Caco-2 (cell line): Measurements from ENCODE around the gene KCNQ5. TPM values are rescaled to one million over a fixed set of nuclear protein-coding genes. Genes with fewer than 3 reads are reported as not detected.

ENCODE experiments used
- BruUV-seq: library from RNA; stranded (reverse); fragments of 400-500 nt; replicated peaks from 2 replicates; lab custom pipeline; 2021; lab: Mats Ljungman, UMichigan
- CTCF ChIA-PET: fragments of 300-600 bp; sonication (Branson Sonifier 250); formaldehyde crosslinking; loops from one replicate; lab custom pipeline; 2022; ENCODE audit warnings: antibody characterized with exemption; lab: Charles Lee
- POLR2A ChIA-PET: fragments of 300-600 bp; sonication (Branson Sonifier 250); formaldehyde crosslinking; loops from one replicate; lab custom pipeline; 2022; ENCODE audit warnings: antibody characterized with exemption; lab: Charles Lee
- DNase-seq, 2 experiments: peaks; one replicate each; pipeline versions ENCODE4 v3.0.0 to v3.0.0-alpha.2; 2020 to 2022
- H3K27me3 ChIP-seq: replicated peaks from 2 replicates; pipeline ENCODE4 v1.6.0; 2011; ENCODE audit warnings: low read length; ENCODE audit not compliant: control insufficient read depth, insufficient read depth
- H3K36me3 ChIP-seq: 2 replicates; pipeline ENCODE4 v1.5.1; 2011; ENCODE audit warnings: low read length; ENCODE audit not compliant: control insufficient read depth, insufficient read depth
- H3K4me1 ChIP-seq: fragments of 250-450 bp; sonication (Bioruptor Pico); 2 replicates; pipeline ENCODE4 v1.5.1; 2020; ENCODE audit warnings: mild to moderate bottlenecking
- H3K4me3 ChIP-seq: 2 replicates; pipeline ENCODE4 v1.5.1; 2011; ENCODE audit warnings: low read depth, mild to moderate bottlenecking, control low read depth, low read length
- H3K9me3 ChIP-seq: fragments of 250-450 bp; sonication (Bioruptor Pico); 2 replicates; pipeline ENCODE4 v1.5.1; 2020; ENCODE audit warnings: mild to moderate bottlenecking, moderate library complexity
- H3K27ac Mint-ChIP-seq: one replicate; pipeline ENCODE4 v1.8.0; 2022; ENCODE audit warnings: mixed read lengths; ENCODE audit not compliant: unreplicated experiment
- H3K27me3 Mint-ChIP-seq: one replicate; pipeline ENCODE4 v1.8.0; 2022; ENCODE audit warnings: mixed read lengths; ENCODE audit not compliant: insufficient read depth, unreplicated experiment
- H3K36me3 Mint-ChIP-seq: one replicate; pipeline ENCODE4 v1.8.0; 2022; ENCODE audit warnings: mild to moderate bottlenecking, mixed read lengths; ENCODE audit not compliant: insufficient read depth, unreplicated experiment
- H3K4me1 Mint-ChIP-seq: one replicate; pipeline ENCODE4 v1.8.0; 2022; ENCODE audit warnings: low read depth, mixed read lengths; ENCODE audit not compliant: unreplicated experiment
- H3K4me3 Mint-ChIP-seq: one replicate; pipeline ENCODE4 v1.8.0; 2022; ENCODE audit warnings: mild to moderate bottlenecking, moderate library complexity, mixed read lengths; ENCODE audit not compliant: unreplicated experiment
- H3K9me3 Mint-ChIP-seq: one replicate; pipeline ENCODE4 v1.8.0; 2022; ENCODE audit warnings: mixed read lengths; ENCODE audit not compliant: unreplicated experiment
- intact Hi-C: fragments of 100-400 bp; cut with micrococcal nuclease; formaldehyde crosslinking; loops from one replicate; pipeline ENCODE4 v1.10.0; 2022; ENCODE audit not compliant: unreplicated experiment
- total RNA-seq: library from RNA; stranded (reverse); gene quantifications from 2 replicates; pipeline ENCODE4 v1.2.3, GENCODE V29; 2022
- TF ChIP-seq, protein P1 (sequence below), 2 experiments: fragments of 200-600 bp in 1 of 2; IDR thresholded peaks; 1 replicate in 1 of 2; 2 replicates in 1 of 2; pipeline versions ENCODE4 v1.5.1 to v1.8.0; 2011 to 2022; ENCODE audit warnings: antibody characterized with exemption in 1 of 2, control low read depth in 1 of 2, inconsistent platforms in 1 of 2, low read depth in 1 of 2, low read length in 1 of 2, mild to moderate bottlenecking in 1 of 2, moderate library complexity in 1 of 2; ENCODE audit not compliant: insufficient read depth in 1 of 2, severe bottlenecking in 1 of 2, unreplicated experiment in 1 of 2

Gene KCNQ5
- total RNA-seq, 1 experiment from 2014 or later, result 0.20 TPM

- CTCF ChIA-PET, result no interaction called here
- H3K36me3 ChIP-seq, result no peaks in the 10 kb centered on the region
- Mint-ChIP-seq H3K9me3 (no peaks in the 10 kb centered on the region), H3K36me3 (no peaks in the 10 kb centered on the region), H3K27ac (no peak overlapping the region), H3K4me1 (no peaks in the 10 kb centered on the region), H3K4me3 (no peak overlapping the region), H3K27me3 (peaks cover 13% of the 10 kb centered on the region)
- H3K27me3 ChIP-seq, result no peaks in the 10 kb centered on the region
- no peaks in the 10 kb centered on the region for H3K9me3 ChIP-seq
- intact Hi-C loops, result no loop called here
- TF ChIP-seq, protein P1, sequence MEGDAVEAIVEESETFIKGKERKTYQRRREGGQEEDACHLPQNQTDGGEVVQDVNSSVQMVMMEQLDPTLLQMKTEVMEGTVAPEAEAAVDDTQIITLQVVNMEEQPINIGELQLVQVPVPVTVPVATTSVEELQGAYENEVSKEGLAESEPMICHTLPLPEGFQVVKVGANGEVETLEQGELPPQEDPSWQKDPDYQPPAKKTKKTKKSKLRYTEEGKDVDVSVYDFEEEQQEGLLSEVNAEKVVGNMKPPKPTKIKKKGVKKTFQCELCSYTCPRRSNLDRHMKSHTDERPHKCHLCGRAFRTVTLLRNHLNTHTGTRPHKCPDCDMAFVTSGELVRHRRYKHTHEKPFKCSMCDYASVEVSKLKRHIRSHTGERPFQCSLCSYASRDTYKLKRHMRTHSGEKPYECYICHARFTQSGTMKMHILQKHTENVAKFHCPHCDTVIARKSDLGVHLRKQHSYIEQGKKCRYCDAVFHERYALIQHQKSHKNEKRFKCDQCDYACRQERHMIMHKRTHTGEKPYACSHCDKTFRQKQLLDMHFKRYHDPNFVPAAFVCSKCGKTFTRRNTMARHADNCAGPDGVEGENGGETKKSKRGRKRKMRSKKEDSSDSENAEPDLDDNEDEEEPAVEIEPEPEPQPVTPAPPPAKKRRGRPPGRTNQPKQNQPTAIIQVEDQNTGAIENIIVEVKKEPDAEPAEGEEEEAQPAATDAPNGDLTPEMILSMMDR (IDR thresholded peaks at IDR 0.05; ENCODE audit: insufficient read depth in 1 of 2, low read depth in 1 of 2, low read length in 1 of 2, severe bottlenecking in 1 of 2, unreplicated experiment in 1 of 2), result no peak
- POLR2A ChIA-PET, result no interaction called here
- BruUV-seq, result no TSS peak
- DNase-seq, result no peak
- no peak overlapping the region for H3K4me3 ChIP-seq
- no peaks in the 10 kb centered on the region for H3K4me1 ChIP-seq
Observed at GRCh38 chr6:72712910-72713309, 91.0 kb downstream of the KCNQ5 start.

DNA sequence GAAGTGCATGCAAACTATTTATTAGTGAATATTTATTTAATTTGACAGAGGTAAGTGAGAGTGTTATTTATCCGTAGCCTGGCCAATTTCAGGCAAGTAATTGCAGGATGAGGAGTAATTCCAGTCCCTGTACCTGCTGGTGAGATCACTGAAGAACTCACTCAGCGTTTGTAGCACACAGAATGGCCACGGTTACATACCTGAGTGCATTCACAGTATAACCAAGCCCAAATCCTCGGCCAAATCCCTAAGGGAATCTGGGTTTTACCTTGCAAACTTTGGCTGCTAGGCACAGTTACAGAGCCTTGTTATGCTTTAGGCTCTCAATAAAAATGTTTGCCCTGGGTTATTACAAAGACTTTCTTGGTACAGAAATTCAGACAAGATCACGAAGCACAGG lies 93.3 kb downstream of the KCNQ5 start:
- Mint-ChIP-seq H3K4me1 (no peaks in the 10 kb centered on the region), H3K9me3 (no peaks in the 10 kb centered on the region), H3K27me3 (peaks cover 13% of the 10 kb centered on the region), H3K36me3 (no peaks in the 10 kb centered on the region), H3K4me3 (no peak overlapping the region), H3K27ac (no peak overlapping the region)
- Histone ChIP-seq H3K4me3 (no peak overlapping the region), H3K36me3 (no peaks in the 10 kb centered on the region), H3K9me3 (no peaks in the 10 kb centered on the region), H3K27me3 (no peaks in the 10 kb centered on the region), H3K4me1 (no peaks in the 10 kb centered on the region)
- ChIA-PET CTCF (no interaction called here), POLR2A (no interaction called here)
- no TSS peak for BruUV-seq
- TF ChIP-seq, protein P1 (IDR thresholded peaks at IDR 0.05; ENCODE audit: insufficient read depth in 1 of 2, low read depth in 1 of 2, low read length in 1 of 2, severe bottlenecking in 1 of 2, unreplicated experiment in 1 of 2), result no peak
- intact Hi-C loops, result no loop called here
- no peak for DNase-seq

DNA sequence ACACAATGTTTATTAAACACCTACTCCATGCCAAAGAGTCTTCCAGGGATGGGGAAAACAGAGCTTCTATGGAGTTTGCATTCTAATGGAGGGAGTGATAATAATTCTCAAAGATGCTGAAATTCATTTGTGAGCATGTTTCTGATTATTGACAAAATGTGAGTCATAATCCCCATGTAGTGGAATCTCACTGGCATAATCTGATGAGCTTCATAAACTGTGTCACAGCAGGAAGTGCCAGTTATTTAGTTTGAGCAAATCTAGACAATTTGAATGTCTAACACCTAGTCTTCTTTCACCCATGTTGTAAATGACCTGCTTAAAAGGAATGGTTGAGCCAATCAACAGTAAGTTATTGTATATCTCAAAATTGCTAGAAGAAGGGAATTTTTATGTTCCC lies 95.1 kb downstream of the KCNQ5 start:
- ChIA-PET CTCF (no interaction called here), POLR2A (no interaction called here)
- Histone ChIP-seq H3K9me3 (no peaks in the 10 kb centered on the region), H3K27me3 (no peaks in the 10 kb centered on the region), H3K4me3 (no peak overlapping the region), H3K4me1 (no peaks in the 10 kb centered on the region), H3K36me3 (no peaks in the 10 kb centered on the region)
- H3K27me3 Mint-ChIP-seq, result peaks cover 12% of the 10 kb centered on the region
- no peak overlapping the region for H3K4me3 Mint-ChIP-seq
- intact Hi-C loops, result no loop called here
- H3K4me1 Mint-ChIP-seq, result no peaks in the 10 kb centered on the region
- no peak for DNase-seq
- BruUV-seq, result no TSS peak
- H3K27ac Mint-ChIP-seq, result no peak overlapping the region
- H3K9me3 Mint-ChIP-seq, result no peaks in the 10 kb centered on the region
- H3K36me3 Mint-ChIP-seq, result no peaks in the 10 kb centered on the region
- TF ChIP-seq, protein P1 (IDR thresholded peaks at IDR 0.05; ENCODE audit: insufficient read depth in 1 of 2, low read depth in 1 of 2, low read length in 1 of 2, severe bottlenecking in 1 of 2, unreplicated experiment in 1 of 2), result no peak
